SK-N-MC (cell line): Measurements from ENCODE around the gene EMSY.

Source experiments
- EZH2 ChIP-seq: fragments of 200-600 bp; sonication (generic); IDR thresholded peaks from one replicate; pipeline ENCODE4 v1.6.1; 2017; ENCODE audit warnings: antibody characterized with exemption
- POLR2AphosphoS5 ChIP-seq: IDR thresholded peaks from 2 replicates; pipeline ENCODE4 v1.6.1; 2012; ENCODE audit warnings: mild to moderate bottlenecking, low read depth, low read length, borderline replicate concordance

DNA sequence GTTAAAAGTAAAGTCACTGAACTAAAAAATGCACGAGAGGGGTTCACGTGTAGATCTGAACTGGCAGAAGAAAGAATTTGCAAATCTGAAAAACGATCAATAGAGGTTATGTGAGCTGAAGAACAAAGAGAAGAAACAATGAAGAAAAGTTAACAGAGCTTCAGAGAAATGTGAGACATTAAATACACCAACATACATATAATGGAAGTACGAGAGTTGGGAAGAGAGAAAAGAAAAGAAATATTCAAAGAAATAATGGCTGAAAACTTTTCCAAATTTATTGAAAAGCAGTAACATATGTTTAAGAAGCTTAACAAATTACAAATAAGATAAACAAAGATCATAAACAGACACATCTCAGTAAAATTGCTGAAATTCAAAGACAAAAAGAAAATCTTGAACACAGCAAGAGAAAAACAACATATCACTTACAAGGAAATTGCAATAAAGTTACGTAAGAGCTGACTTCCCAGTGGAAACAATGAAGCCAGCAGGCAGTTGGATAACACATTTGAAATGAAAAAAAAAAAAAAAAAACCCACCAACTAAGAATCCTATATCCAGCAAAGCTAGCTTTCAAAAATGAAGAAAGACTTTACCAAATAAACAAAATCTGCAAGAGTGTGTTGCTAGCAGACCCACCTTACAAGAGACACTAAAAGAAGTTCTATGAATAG lies 56.8 kb downstream of the EMSY start:
- TF ChIP-seq EZH2 (no peak), POLR2AphosphoS5 (no peak)
